ENCODE measurements around the gene G6PC1.
"Not testable (repeated sequence)": the region's sequence is repeated elsewhere in the genome, so short reads cannot be mapped to it uniquely, and the experiment has no call there.

Gene G6PC1

DNA sequence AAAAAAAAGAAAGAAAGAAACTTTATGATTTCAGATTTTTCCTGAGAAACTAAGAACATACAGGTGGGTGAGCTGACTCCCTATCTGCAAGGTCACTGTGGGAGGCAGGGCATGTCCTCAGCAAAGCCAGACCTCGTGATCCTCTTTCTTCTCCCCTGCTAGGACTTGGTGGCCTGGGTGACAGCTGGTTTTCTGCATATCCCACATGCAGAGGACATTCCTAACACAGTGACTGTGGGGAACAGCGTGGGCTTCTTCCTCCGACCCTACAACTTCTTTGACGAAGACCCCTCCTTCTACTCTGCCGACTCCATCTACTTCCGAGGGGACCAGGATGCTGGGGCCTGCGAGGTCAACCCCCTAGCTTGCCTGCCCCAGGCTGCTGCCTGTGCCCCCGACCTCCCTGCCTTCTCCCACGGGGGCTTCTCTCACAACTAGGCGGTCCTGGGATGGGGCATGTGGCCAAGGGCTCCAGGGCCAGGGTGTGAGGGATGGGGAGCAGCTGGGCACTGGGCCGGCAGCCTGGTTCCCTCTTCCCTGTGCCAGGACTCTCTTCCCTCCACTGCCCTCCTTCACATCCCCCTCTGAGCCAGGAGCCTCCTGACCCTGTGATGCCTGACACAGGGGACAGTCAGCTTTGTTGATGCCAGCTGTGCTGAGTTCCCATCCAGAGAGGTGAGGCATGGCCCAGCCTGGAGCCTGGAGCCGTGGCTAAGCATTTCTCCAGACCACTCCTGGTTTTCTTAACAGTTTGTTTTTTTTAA lies 26.5 kb upstream of the G6PC1 start:
- DNase-seq (ENCODE audit: low read depth in 2 of 2) = not testable (repeated sequence)

DNA sequence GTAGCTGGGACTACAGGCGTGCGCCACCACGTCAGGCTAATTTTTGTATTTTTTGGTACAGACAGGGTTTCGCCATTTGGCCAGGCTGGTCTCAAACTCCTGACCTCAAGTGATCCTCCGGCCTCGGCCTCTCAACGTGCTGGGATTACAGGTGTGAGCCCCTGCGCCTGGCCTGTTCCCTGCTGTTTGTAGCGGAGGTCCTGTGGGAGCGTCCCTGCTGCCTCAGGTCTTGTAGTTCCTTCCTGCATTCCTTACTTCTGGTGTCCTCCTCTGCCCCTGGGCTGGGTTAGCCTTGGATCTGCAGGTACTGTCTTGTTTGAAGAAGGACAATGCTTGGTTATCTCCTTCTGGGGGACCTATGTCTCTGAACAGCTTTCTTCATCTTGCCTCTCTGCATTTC lies 23.6 kb upstream of the G6PC1 start:
- no peak for DNase-seq (ENCODE audit: low read depth in 2 of 2)

DNA sequence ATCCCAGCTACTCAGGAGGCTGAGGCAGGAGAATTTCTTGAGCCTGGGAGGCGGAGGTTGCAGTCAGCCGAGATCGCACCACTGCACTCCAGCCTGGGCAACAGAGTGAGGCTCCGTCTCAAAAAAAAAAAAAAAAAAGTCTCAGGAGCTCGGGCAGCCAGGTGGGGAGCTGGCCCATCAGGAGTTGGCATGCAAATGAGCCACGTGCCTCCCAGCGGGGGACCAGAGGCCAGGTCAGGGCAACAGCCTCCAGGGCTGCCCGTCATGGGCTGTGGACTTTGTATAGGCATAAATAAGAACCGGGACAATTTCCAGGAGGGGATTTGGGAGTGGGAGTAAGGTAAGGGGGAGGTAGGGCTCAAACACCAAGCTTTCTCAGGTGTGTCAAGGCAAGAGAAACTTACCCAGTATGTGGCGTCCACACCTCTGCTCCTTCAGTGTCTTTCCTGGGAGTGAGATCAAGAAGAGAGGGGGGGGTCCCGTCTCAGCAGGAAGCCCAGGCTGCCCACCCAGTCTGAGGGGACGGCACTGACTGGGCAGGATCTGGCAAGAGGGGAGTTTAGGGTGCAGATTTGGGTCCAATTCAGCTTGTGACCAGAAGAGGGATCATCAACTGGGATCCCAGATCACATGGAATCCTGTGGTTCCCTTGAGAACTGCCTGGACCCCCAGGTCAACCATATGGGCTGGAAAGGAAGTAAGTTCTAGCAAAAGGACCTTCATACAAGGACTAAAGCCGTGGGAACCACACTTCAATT lies 22.3 kb upstream of the G6PC1 start:
- DNase-seq (ENCODE audit: low read depth in 2 of 2) = no peak

DNA sequence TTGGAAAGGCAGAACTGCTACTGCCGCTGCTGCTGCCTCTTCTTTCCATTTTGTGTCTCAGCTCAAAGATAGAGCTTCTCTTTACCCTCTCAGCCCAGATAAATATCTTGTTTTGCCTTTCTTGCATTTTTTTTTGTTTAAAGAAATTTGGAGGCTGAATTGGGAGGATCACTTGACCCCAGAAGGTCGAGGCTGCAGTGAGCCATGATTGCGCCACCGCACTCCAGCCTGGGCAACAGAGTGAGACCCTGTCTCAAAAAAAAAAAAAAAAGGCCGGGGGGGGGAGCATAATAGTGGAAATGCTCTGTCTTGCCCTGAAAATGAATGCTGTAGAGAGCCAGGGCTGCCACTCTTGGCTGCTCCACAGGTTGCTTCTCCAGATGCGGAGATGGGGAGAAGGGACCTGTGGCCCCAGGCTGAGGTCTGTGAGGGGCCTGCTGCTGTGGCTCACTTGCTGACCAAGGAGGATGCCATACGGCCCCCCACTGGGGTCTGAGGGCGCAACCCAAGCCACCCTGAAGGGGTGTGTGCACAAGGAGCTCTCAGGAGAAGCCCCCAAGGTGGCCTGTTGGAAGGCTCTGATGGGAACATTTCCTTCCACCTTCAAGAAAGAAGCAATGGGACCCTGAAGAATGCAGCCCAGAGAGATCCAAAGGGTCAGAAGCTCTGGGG lies 21.5 kb upstream of the G6PC1 start:
- no peak for DNase-seq (ENCODE audit: low read depth in 2 of 2)

DNA sequence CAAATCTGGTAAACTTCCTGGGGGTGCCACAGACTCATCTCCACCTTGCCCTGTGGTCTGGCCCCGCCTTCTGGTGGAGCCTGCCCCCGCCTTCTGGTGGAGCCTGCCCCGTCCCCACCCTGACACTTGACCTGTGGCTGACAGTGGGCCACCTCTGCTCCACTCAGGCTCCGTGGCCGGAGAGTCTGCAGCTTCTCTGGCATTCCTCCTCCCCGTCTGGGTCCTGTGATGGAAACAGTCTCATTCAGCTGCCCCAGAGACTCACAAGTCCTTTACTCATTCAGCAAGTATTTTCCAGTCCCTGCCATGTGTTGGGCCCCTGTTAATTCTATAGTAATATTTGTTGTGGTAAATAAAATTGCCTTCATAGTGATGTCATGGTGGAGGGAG lies 21.0 kb upstream of the G6PC1 start:
- no peak for DNase-seq (ENCODE audit: low read depth in 2 of 2)

DNA sequence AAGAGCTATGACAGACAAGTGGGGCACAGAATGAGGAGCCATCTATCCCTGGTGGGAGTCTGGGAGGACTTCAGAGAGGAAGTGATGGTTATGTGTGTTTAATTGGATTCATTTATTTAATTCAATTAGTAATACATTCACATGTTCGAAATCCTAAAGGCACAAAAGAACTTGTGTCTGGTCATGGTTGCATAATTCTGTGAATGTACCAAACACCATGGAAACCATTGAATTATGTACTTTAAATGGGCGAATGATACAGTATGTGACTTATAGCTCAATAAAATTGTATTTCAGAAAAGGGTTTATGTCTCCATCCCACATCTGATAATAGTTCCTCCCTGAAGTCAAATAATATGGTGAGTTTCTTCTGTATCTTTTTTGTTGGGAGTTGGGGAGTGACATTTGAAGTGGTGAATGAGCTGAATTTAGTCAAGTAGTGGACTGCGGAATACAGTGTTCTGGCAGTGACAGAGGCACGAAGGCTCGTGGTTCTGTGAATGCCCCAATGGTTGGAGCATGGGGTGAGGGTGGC lies 19.8 kb upstream of the G6PC1 start:
- DNase-seq (ENCODE audit: low read depth in 2 of 2) = no peak

DNA sequence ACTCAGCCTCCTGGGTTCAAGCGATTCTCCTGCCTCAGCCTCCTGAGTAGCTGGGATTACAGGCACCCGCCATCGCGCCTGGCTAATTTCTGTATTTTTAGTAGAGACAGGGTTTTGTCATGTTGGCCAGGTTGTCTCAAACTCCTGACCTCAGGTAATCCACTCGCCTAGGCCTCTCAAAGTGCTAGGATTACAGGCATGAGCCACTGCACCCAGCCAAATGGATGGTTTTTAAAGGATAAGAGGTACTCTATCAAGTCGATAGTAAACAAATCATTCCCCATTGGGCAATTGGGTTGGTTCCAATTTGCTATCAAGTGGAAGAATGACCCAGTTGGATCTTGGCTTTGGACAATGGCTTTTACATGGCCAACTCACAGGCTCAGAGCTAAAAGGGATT lies 18.9 kb upstream of the G6PC1 start:
- DNase-seq (ENCODE audit: low read depth in 2 of 2) = not testable (repeated sequence)

DNA sequence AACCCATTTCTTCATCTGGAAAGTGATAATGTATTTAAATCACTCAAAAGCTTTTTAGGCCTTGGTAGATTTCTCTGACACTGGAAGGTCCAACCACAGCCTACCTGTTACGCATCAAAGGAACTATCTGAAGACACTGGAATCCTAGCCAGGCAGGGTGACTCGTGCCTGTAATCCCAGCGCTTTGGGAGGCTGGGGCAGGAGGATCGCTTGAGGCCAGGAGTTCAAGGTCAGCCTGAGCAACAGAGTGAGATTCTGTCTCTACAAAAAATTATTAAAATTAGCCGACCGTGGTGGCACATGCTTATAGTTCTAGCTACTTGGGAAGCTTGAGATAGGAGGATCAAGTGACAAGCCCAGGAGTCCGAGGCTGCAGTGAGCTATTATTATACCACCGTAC lies 18.4 kb upstream of the G6PC1 start:
- no peak for DNase-seq (ENCODE audit: low read depth in 2 of 2)

DNA sequence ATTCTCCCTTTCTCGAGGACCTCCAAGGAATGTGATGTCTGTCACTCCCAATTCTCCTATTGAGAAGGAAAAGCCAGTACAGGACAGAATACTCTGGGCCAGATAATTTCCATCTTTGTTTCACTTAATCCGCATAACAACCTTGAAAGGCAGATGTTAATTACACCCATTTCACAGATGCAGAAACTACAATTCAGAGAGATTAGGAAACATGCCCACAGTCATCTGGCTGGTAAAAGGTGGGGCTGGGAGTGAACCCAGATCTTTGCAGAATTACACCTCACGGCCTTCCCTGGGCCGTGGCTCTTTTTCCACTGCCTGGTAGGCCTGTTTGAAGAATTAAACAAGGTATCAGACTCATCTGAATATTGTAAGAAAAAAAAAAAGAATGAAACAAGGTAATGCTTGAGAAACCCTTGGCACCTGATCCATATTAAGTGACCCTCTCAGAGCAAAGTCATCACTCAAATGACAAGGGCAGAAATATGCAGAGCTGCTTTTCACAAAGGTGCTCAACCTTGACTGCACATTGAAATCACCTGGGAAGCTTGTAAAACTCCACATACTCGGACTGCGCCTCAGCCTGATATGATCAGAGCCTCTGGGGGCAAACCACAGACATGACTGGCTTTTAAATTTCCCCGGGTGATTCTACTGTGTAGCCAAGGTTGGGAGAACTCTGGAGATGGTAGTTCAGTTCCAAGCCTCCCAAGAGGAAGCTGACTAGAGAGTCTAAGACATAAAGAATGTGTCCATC lies 16.6 kb upstream of the G6PC1 start:
- DNase-seq (ENCODE audit: low read depth in 2 of 2) = no peak

DNA sequence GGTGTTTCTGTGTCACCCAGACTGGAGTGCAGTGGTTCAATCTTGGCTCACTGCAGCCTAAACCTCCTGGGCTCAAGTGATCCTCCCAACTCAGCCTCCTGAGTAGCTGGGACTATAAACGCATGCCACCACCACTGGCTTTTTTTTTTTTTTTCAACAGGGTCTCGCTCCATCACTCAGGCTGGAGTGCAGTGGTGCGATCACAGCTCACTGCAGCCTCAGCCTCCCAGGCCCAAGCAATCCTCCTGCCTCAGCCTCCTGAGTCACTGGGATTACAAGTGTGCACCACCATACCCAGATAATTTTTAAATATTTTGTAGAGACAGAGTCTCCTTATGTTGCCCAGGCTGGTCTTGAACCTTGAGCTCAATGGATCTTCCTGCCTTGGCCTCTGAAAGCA lies 14.8 kb upstream of the G6PC1 start:
- DNase-seq (ENCODE audit: low read depth in 2 of 2) = not testable (repeated sequence)

DNA sequence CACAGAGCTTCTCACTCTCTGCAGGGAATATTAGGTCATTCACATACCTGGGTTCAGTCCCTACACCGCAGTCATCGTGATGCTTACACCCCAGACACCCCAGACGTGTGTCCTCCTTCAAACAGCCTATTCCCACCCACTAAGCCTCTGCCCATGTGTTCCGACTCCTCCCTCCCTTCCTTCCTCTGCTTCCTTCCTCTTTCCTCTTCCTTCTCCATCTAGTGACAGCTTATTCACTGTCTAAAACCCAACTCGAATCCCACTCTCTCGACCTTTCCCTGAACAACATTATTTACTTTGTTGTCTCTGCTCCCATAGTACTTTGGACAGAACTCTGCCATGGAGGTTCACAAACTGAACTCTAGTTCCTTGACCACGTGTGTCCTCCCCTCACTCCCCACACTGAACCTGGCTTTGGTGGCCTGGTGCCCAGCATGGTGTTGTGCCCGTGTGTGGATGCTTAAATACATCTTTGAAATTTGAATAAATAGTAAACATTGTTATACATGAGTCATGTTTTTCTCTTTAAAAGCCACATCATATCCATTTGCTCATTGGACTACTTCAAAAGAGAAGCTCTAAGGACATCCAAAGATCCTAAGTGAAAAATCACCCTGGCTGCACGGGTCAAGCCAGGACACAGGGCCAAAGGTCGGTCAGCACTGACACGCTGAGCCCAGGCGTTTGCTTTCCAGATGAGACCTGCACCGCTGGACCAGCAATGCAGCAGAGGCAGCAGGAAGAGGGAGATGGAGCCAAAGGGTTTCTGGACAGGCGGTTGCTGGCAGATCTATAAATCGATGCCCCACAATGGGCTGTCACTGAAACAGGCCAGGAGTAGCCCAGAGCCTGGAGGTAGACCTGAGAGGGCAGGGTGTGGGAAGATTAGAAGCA lies 14.1 kb upstream of the G6PC1 start:
- no peak for DNase-seq (ENCODE audit: low read depth in 2 of 2)

DNA sequence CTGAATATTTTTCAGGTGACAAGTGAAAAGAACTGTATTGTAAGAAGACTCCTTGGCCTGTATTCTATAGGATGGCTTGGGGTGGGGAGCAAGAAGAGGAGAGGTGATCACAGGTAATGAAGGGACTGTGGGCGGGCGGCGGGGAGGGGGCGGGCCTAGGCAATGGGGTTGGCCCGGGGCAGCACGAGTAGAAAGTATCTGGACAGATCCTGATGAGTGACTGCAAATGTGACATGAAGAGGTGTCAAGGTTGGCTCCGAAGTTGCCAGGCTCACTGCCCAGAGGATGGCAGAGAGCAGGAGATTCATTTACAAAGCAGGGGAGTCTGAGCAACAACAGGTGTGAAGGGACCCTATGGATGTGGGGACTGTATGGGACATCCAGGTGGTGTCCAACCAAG lies 10.8 kb upstream of the G6PC1 start:
- no peak for DNase-seq (ENCODE audit: low read depth in 2 of 2)

DNA sequence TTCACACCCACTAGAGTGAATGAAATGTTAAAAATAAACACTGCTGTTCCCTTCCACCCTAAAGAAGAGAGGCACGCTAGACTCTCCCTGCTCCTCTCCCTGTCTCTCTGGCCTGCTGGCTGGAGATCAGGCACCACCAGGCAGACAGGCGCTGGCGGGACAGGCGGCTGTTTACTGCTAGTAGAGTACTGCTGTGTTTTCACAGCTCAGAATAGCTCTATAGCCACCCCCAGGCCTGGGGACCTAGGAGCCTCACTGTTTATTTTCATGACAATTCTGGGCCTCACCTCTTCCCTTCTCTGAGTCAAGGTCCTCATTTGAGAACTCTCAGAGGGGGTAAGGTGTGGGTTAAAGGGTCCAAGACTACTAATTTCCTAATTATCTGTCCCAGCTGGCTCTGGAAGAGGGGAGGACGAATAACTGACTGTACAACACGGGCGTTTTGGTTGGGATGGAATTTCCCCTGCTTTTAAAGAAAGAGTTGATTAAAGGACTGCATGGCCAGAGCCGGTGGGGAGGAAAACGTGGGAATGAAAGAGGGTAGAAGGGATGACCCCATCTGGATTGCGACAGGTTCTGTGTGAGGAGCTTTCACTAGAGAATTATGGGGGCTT lies 9.0 kb upstream of the G6PC1 start:
- no peak for DNase-seq (ENCODE audit: low read depth in 2 of 2)

DNA sequence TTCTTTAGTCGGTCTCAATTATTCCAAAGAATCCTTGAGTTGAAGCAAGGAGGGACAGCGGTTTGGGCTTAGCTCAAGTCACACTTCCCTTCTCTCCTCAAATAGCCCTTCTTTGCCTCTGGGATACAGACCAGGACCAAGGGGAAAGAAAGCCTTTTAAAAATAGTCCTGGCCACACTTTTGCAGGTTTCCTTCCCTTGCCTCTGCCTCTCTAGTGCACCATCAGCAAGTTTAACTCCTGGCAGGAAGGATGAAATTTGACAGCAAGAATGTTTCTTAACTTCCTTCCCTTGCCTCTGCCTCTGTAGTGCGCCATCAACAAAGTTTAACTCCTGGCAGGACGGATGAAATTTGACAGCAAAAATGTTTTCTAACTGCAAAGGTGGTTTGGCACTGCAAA lies 7.2 kb upstream of the G6PC1 start:
- DNase-seq (ENCODE audit: low read depth in 2 of 2) = no peak

DNA sequence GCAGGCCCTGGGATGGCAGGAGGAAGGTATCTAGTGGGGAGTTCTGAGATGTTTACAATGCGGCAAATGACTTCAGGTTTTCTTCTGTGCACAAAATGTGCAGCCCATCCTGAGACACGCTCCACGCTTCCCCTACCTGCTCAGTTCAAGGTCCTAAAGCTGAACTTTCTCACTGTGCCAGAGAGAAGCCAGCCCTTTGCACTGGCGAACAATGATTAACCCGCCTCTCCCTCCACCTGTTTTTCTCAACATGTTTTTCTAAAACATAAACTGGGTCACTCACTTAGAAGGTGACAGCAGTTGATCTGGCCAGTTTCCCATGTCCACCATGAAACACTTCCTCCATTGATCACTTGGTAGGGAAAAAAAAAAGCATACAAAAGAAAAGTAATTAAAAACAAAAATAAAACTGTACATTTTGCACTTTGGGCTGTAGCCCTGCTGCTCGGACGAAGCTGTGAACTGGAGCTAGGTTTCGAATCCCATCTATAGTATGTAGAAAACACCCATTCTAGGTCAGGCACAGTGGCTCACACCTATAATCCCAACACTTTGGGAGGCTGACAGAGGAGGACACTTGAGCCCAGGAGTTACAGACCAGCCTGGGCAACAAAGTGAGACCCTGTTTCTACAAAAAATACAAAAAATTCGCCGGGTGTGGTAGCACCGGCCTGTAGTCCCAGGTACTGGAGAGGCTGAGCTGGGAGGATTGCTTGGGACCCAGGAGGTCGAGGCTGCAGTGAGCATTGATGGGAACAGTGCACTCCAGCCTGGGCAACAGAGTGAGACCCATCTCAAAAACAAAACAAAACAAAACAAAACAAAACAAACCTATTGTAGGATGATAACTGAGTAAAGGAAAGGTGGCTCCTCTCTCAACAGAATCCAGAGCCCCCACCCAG lies 6.1 kb upstream of the G6PC1 start:
- no peak for DNase-seq (ENCODE audit: low read depth in 2 of 2)

DNA sequence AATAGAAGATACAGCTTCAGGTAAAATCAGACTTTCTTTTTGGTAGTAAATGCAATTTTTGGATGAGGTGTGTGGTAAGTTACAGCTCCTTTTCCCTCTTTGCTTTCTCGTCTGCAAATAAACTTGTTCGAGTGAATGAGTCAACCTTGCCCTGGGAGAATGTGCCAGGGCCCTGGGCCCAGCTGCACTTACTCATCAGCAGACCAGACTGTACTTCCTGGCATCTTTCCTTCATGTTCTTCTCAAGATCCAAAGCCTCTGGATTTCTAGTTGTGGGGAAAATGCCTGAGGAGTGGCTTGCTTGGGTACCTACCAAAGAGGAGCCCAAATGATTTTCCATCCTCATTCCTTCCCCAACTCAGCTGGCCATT lies 5.4 kb upstream of the G6PC1 start:
- DNase-seq (ENCODE audit: low read depth in 2 of 2) = no peak

DNA sequence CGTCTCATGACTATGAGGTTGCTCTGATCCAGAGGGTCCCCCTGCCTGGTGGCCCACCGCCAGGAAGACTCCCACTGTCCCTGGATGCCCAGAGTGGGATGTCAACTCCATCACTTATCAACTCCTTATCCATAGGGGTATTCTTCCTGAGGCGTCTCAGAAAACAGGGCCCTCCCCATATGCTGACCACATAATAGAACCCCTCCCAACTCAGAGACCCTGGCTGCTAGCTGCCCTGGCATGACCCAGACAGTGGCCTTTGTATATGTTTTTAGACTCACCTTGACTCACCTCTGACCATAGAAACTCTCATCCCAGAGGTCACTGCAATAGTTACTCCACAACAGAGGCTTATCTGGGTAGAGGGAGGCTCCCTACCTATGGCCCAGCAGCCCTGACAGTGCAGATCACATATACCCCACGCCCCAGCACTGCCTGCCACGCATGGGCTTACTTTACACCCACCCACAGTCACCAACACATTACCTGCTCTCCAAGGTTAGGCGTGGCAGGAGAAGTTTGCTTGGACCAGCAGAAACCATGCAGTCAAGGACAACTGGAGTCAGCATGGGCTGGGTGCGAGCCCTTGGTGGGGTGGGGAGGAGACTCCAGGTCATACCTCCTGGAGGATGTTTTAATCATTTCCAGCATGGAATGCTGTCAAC lies 2.3 kb upstream of the G6PC1 start:
- no peak for DNase-seq (ENCODE audit: low read depth in 2 of 2)

DNA sequence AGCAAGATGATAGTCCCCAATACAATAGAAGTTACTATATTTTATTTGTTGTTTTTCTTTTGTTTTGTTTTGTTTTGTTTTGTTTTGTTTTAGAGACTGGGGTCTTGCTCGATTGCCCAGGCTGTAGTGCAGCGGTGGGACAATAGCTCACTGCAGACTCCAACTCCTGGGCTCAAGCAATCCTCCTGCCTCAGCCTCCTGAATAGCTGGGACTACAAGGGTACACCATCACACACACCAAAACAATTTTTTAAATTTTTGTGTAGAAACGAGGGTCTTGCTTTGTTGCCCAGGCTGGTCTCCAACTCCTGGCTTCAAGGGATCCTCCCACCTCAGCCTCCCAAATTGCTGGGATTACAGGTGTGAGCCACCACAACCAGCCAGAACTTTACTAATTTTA lies 618 bp upstream of the G6PC1 start:
- not testable (repeated sequence) for DNase-seq (ENCODE audit: low read depth in 2 of 2)

Measured in stimulated activated CD4-positive, alpha-beta T cell treated with anti-CD3 and anti-CD28 coated beads, Interleukin-1b, Interleukin-23, amount 100 ng/mL, for 4 hours (primary cell).